ENCODE results near the gene PGM2. TPM values are rescaled to one million over a fixed set of nuclear protein-coding genes. Genes with fewer than 3 reads are reported as not detected.
A peak's percentile ranks its signal among the peaks of the same experiment; 100 is the strongest.
"Not testable (repeated sequence)": the region's sequence is repeated elsewhere in the genome, so short reads cannot be mapped to it uniquely, and the experiment has no call there.

PGM2 gene
- polyA plus RNA-seq, 1 donor (not counting 4 experiments of a cell fraction or from before 2014, with no cell fraction given), result 45.0 TPM

GRCh38 chr4:37780444-37781130 is 45.9 kb upstream of the PGM2 start:
- Histone ChIP-seq H3K4me1 (ENCODE audit: control insufficient read depth, extremely low read depth, insufficient read depth, low read length) (no peaks in the 10 kb centered on the region), H3K9me3 (ENCODE audit: control insufficient read depth, low read depth, low read length) (no peaks in the 10 kb centered on the region), H3K36me3 (ENCODE audit: control insufficient read depth in 2 of 2, extremely low read depth in 1 of 2, insufficient read depth in 2 of 2, low read length in 2 of 2) (no peaks in the 10 kb centered on the region), H4K20me1 (ENCODE audit: control insufficient read depth, extremely low read depth, insufficient read depth, low read length) (no peaks in the 10 kb centered on the region), H3K9me1 (ENCODE audit: control insufficient read depth, extremely low read depth, insufficient read depth, low read length) (no peaks in the 10 kb centered on the region), H3K4me3 (ENCODE audit: control insufficient read depth in 2 of 3, extremely low read depth in 1 of 3, insufficient read depth in 2 of 3, low read depth in 1 of 3, low read length in 3 of 3) (no peak overlapping the region), H3K9ac (ENCODE audit: control insufficient read depth, extremely low read depth, insufficient read depth, low read length) (no peak overlapping the region), H3K27ac (ENCODE audit: control insufficient read depth, insufficient read depth, low read length) (no peak overlapping the region), H3K4me2 (ENCODE audit: control insufficient read depth, extremely low read depth, insufficient read depth, low read depth, low read length) (no peak overlapping the region), H3K79me2 (ENCODE audit: control insufficient read depth, insufficient read depth, low read length) (no peaks in the 10 kb centered on the region), H2AFZ (ENCODE audit: control insufficient read depth, low read length) (no peak overlapping the region), H3K27me3 (ENCODE audit: control insufficient read depth, extremely low read depth, insufficient read depth, low read length) (peaks cover 4% of the 10 kb centered on the region)
- dilution Hi-C loops (cut with MboI; ENCODE audit: extremely low pct_ligation_motif_present, low sequenced_read_pairs), result no loop called here
- TF ChIP-seq CTCF (optimal IDR thresholded peaks at IDR 0.05 in 1 of 3, IDR thresholded peaks at IDR 0.05 in 1 of 3, conservative IDR thresholded peaks at IDR 0.05 in 1 of 3; ENCODE audit: extremely low read depth in 1 of 3, insufficient read depth in 2 of 3, low read length in 3 of 3) (peak in 1 of 3 experiments; percentile 32), EZH2 (IDR thresholded peaks at IDR 0.05; ENCODE audit: low read length) (no peak)
- FAIRE-seq, result peak; percentile 62
- DNase-seq (ENCODE audit: low read depth, low spot score), result no peak

- FAIRE-seq (no peak), DNase-seq (ENCODE audit: low read depth, low spot score) (no peak)
- dilution Hi-C loops (cut with MboI; ENCODE audit: extremely low pct_ligation_motif_present, low sequenced_read_pairs), result no loop called here
- Histone ChIP-seq H3K4me3 (ENCODE audit: control insufficient read depth in 2 of 3, extremely low read depth in 1 of 3, insufficient read depth in 2 of 3, low read depth in 1 of 3, low read length in 3 of 3) (no peak overlapping the region), H2AFZ (ENCODE audit: control insufficient read depth, low read length) (no peak overlapping the region), H3K27ac (ENCODE audit: control insufficient read depth, insufficient read depth, low read length) (no peak overlapping the region), H4K20me1 (ENCODE audit: control insufficient read depth, extremely low read depth, insufficient read depth, low read length) (no peaks in the 10 kb centered on the region), H3K9me3 (ENCODE audit: control insufficient read depth, low read depth, low read length) (no peaks in the 10 kb centered on the region), H3K27me3 (ENCODE audit: control insufficient read depth, extremely low read depth, insufficient read depth, low read length) (peaks cover 4% of the 10 kb centered on the region), H3K9ac (ENCODE audit: control insufficient read depth, extremely low read depth, insufficient read depth, low read length) (no peak overlapping the region), H3K4me1 (ENCODE audit: control insufficient read depth, extremely low read depth, insufficient read depth, low read length) (no peaks in the 10 kb centered on the region), H3K79me2 (ENCODE audit: control insufficient read depth, insufficient read depth, low read length) (no peaks in the 10 kb centered on the region), H3K36me3 (ENCODE audit: control insufficient read depth in 2 of 2, extremely low read depth in 1 of 2, insufficient read depth in 2 of 2, low read length in 2 of 2) (no peaks in the 10 kb centered on the region), H3K4me2 (ENCODE audit: control insufficient read depth, extremely low read depth, insufficient read depth, low read depth, low read length) (no peak overlapping the region), H3K9me1 (ENCODE audit: control insufficient read depth, extremely low read depth, insufficient read depth, low read length) (no peaks in the 10 kb centered on the region)
- TF ChIP-seq EZH2 (IDR thresholded peaks at IDR 0.05; ENCODE audit: low read length) (no peak), CTCF (optimal IDR thresholded peaks at IDR 0.05 in 1 of 3, IDR thresholded peaks at IDR 0.05 in 1 of 3, conservative IDR thresholded peaks at IDR 0.05 in 1 of 3; ENCODE audit: extremely low read depth in 1 of 3, insufficient read depth in 2 of 3, low read length in 3 of 3) (no peak)
These were observed 45.4 kb upstream of the PGM2 start for GRCh38 chr4:37781131-37781455.

- dilution Hi-C loops (cut with MboI; ENCODE audit: extremely low pct_ligation_motif_present, low sequenced_read_pairs); H2AFZ ChIP-seq (ENCODE audit: control insufficient read depth, low read length); H3K27me3 ChIP-seq (ENCODE audit: control insufficient read depth, extremely low read depth, insufficient read depth, low read length); H3K4me1 ChIP-seq (ENCODE audit: control insufficient read depth, extremely low read depth, insufficient read depth, low read length); DNase-seq (ENCODE audit: low read depth, low spot score); FAIRE-seq; H3K27ac ChIP-seq (ENCODE audit: control insufficient read depth, insufficient read depth, low read length); H3K79me2 ChIP-seq (ENCODE audit: control insufficient read depth, insufficient read depth, low read length); H3K9ac ChIP-seq (ENCODE audit: control insufficient read depth, extremely low read depth, insufficient read depth, low read length); H3K4me2 ChIP-seq (ENCODE audit: control insufficient read depth, extremely low read depth, insufficient read depth, low read depth, low read length); H3K4me3 ChIP-seq (ENCODE audit: control insufficient read depth in 2 of 3, extremely low read depth in 1 of 3, insufficient read depth in 2 of 3, low read depth in 1 of 3, low read length in 3 of 3); H4K20me1 ChIP-seq (ENCODE audit: control insufficient read depth, extremely low read depth, insufficient read depth, low read length); H3K9me3 ChIP-seq (ENCODE audit: control insufficient read depth, low read depth, low read length); H3K9me1 ChIP-seq (ENCODE audit: control insufficient read depth, extremely low read depth, insufficient read depth, low read length); H3K36me3 ChIP-seq (ENCODE audit: control insufficient read depth in 2 of 2, extremely low read depth in 1 of 2, insufficient read depth in 2 of 2, low read length in 2 of 2): not testable (repeated sequence)
These were observed 40.2 kb upstream of the PGM2 start for GRCh38 chr4:37786267-37786666.

- H3K4me2 ChIP-seq (ENCODE audit: control insufficient read depth, extremely low read depth, insufficient read depth, low read depth, low read length); H3K27ac ChIP-seq (ENCODE audit: control insufficient read depth, insufficient read depth, low read length); H3K9me3 ChIP-seq (ENCODE audit: control insufficient read depth, low read depth, low read length); H2AFZ ChIP-seq (ENCODE audit: control insufficient read depth, low read length); H3K4me1 ChIP-seq (ENCODE audit: control insufficient read depth, extremely low read depth, insufficient read depth, low read length); H3K79me2 ChIP-seq (ENCODE audit: control insufficient read depth, insufficient read depth, low read length); H3K9me1 ChIP-seq (ENCODE audit: control insufficient read depth, extremely low read depth, insufficient read depth, low read length); DNase-seq (ENCODE audit: low read depth, low spot score); H4K20me1 ChIP-seq (ENCODE audit: control insufficient read depth, extremely low read depth, insufficient read depth, low read length); H3K9ac ChIP-seq (ENCODE audit: control insufficient read depth, extremely low read depth, insufficient read depth, low read length); H3K36me3 ChIP-seq (ENCODE audit: control insufficient read depth in 2 of 2, extremely low read depth in 1 of 2, insufficient read depth in 2 of 2, low read length in 2 of 2); H3K4me3 ChIP-seq (ENCODE audit: control insufficient read depth in 2 of 3, extremely low read depth in 1 of 3, insufficient read depth in 2 of 3, low read depth in 1 of 3, low read length in 3 of 3); H3K27me3 ChIP-seq (ENCODE audit: control insufficient read depth, extremely low read depth, insufficient read depth, low read length); dilution Hi-C loops (cut with MboI; ENCODE audit: extremely low pct_ligation_motif_present, low sequenced_read_pairs); FAIRE-seq: not testable (repeated sequence)
These were observed 38.5 kb upstream of the PGM2 start for GRCh38 chr4:37787883-37788460.
